SK-N-MC (cell line): ENCODE results near the gene ACLY.

ENCODE experiments used
- EZH2 ChIP-seq: fragments of 200-600 bp; sonication (generic); IDR thresholded peaks from one replicate; pipeline ENCODE4 v1.6.1; 2017; ENCODE audit warnings: antibody characterized with exemption
- POLR2AphosphoS5 ChIP-seq: IDR thresholded peaks from 2 replicates; pipeline ENCODE4 v1.6.1; 2012; ENCODE audit warnings: mild to moderate bottlenecking, low read depth, low read length, borderline replicate concordance

GRCh38 chr17:41915020-41915419, 3.7 kb downstream of the ACLY start:
- TF ChIP-seq POLR2AphosphoS5 (no peak), EZH2 (no peak)
